WTC11 (cell line): ENCODE results near the gene SLC16A9. TPM values are rescaled to one million over a fixed set of nuclear protein-coding genes. Genes with fewer than 3 reads are reported as not detected.

Experiments used
- ATAC-seq: fragments of 200-7000 bp; cut with Tn5 transposase; 2 replicates; pipeline ENCODE4 v1.10.0; 2021; ENCODE audit warnings: mild to moderate bottlenecking, moderate library complexity
- CTCF ChIA-PET: fragments of 300-600 bp; sonication (Branson Sonifier 250); formaldehyde crosslinking; loops from one replicate; lab custom pipeline; 2021; ENCODE audit warnings: antibody characterized with exemption; lab: Charles Lee
- POLR2A ChIA-PET: fragments of 350-600 bp; sonication (Branson Sonifier 250); formaldehyde crosslinking; loops from one replicate; lab custom pipeline; 2021; ENCODE audit warnings: antibody characterized with exemption; lab: Charles Lee
- DNase-seq: peaks from one replicate; pipeline ENCODE4 v3.0.0; 2021; ENCODE audit warnings: low spot score
- H3K27ac Mint-ChIP-seq: 2 replicates; pipeline ENCODE4 v1.8.0; 2021; ENCODE audit warnings: mixed read lengths
- H3K27me3 Mint-ChIP-seq: 2 replicates; pipeline ENCODE4 v1.8.0; 2021; ENCODE audit warnings: low read depth, mild to moderate bottlenecking, moderate library complexity, mixed read lengths
- H3K36me3 Mint-ChIP-seq: 2 replicates; pipeline ENCODE4 v1.8.0; 2021; ENCODE audit warnings: mixed read lengths
- H3K4me1 Mint-ChIP-seq: 2 replicates; pipeline ENCODE4 v1.8.0; 2022; ENCODE audit warnings: mixed read lengths
- H3K4me3 Mint-ChIP-seq: 2 replicates; pipeline ENCODE4 v1.8.0; 2021; ENCODE audit warnings: mild to moderate bottlenecking, moderate library complexity, mixed read lengths
- H3K9me3 Mint-ChIP-seq: 2 replicates; pipeline ENCODE4 v1.8.0; 2021; ENCODE audit warnings: mixed read lengths
- AFF4 ChIP-seq: sonication (generic); formaldehyde crosslinking; IDR thresholded peaks from 2 replicates; pipeline ENCODE4 v1.8.1; 2023; ENCODE audit warnings: mild to moderate bottlenecking, missing genetic modification reagents, borderline replicate concordance
- ARID4B ChIP-seq: sonication (generic); formaldehyde crosslinking; IDR thresholded peaks from 2 replicates; pipeline ENCODE4 v1.8.0; 2023; ENCODE audit warnings: missing genetic modification reagents, mild to moderate bottlenecking, borderline replicate concordance
- ELF4 ChIP-seq: sonication (generic); formaldehyde crosslinking; IDR thresholded peaks from 2 replicates; pipeline ENCODE4 v1.8.1; 2022; ENCODE audit warnings: low read depth, mild to moderate bottlenecking, moderate library complexity, missing genetic modification reagents
- FOXP4 ChIP-seq: sonication (generic); formaldehyde crosslinking; IDR thresholded peaks from 2 replicates; pipeline ENCODE4 v1.8.0; 2022; ENCODE audit warnings: mild to moderate bottlenecking, missing genetic modification reagents
- GRHL2 ChIP-seq: fragments of 250-450 bp; sonication (Bioruptor Pico); IDR thresholded peaks from 2 replicates; pipeline ENCODE4 v1.8.0; 2022; ENCODE audit warnings: mild to moderate bottlenecking, moderate library complexity; ENCODE audit not compliant: insufficient replicate concordance, severe bottlenecking
- JUN ChIP-seq: sonication (generic); formaldehyde crosslinking; IDR thresholded peaks from 2 replicates; pipeline ENCODE4 v1.8.0; 2023; ENCODE audit warnings: mild to moderate bottlenecking, missing genetic modification reagents
- MYBL2 ChIP-seq: sonication (generic); formaldehyde crosslinking; IDR thresholded peaks from 2 replicates; pipeline ENCODE4 v1.8.1; 2023; ENCODE audit warnings: mild to moderate bottlenecking, moderate library complexity, missing genetic modification reagents
- NFATC4 ChIP-seq: fragments of 250-450 bp; sonication (Bioruptor Pico); IDR thresholded peaks from 2 replicates; pipeline ENCODE4 v1.9.0; 2021; ENCODE audit warnings: mild to moderate bottlenecking
- OVOL2 ChIP-seq: fragments of 250-450 bp; sonication (Bioruptor Pico); IDR thresholded peaks from 2 replicates; pipeline ENCODE4 v1.9.0; 2021; ENCODE audit warnings: mild to moderate bottlenecking, borderline replicate concordance
- RELA ChIP-seq: sonication (generic); formaldehyde crosslinking; IDR thresholded peaks from 2 replicates; pipeline ENCODE4 v1.8.1; 2022; ENCODE audit warnings: missing genetic modification reagents, mild to moderate bottlenecking, borderline replicate concordance
- TEAD1 ChIP-seq: sonication (generic); formaldehyde crosslinking; IDR thresholded peaks from 2 replicates; pipeline ENCODE4 v1.8.0; 2022; ENCODE audit warnings: mild to moderate bottlenecking, missing genetic modification reagents
- TP53 ChIP-seq: sonication (generic); formaldehyde crosslinking; IDR thresholded peaks from 2 replicates; pipeline ENCODE4 v1.8.1; 2023; ENCODE audit warnings: mild to moderate bottlenecking, missing genetic modification reagents
- ZBTB21 ChIP-seq: sonication (generic); formaldehyde crosslinking; IDR thresholded peaks from 2 replicates; pipeline ENCODE4 v1.8.1; 2023; ENCODE audit warnings: mild to moderate bottlenecking, missing genetic modification reagents, borderline replicate concordance
- ZNF423 ChIP-seq: fragments of 250-450 bp; sonication (Bioruptor Pico); IDR thresholded peaks from 2 replicates; pipeline ENCODE4 v2.1.2; 2022; ENCODE audit warnings: mild to moderate bottlenecking, moderate library complexity
- total RNA-seq: library from RNA; stranded (reverse); gene quantifications from 3 replicates; pipeline ENCODE4 v1.2.3, GENCODE V29; 2021
- TF ChIP-seq, protein P1 (sequence below): sonication (generic); formaldehyde crosslinking; IDR thresholded peaks from 2 replicates; pipeline ENCODE4 v1.8.1; 2023; ENCODE audit warnings: mild to moderate bottlenecking, moderate library complexity, missing genetic modification reagents
- TF ChIP-seq, protein P2 (sequence below): fragments of 250-450 bp; sonication (Bioruptor Pico); IDR thresholded peaks from 2 replicates; pipeline ENCODE4 v1.9.0; 2021; ENCODE audit warnings: moderate library complexity, mild to moderate bottlenecking, inconsistent platforms, borderline replicate concordance
- TF ChIP-seq, protein P3 (sequence below): sonication (generic); formaldehyde crosslinking; IDR thresholded peaks from 2 replicates; pipeline ENCODE4 v1.8.0; 2023; ENCODE audit warnings: mild to moderate bottlenecking, missing genetic modification reagents
- TF ChIP-seq, protein P4 (sequence below): fragments of 250-450 bp; sonication (Bioruptor Pico); IDR thresholded peaks from 2 replicates; pipeline ENCODE4 v2.1.2; 2022; ENCODE audit warnings: mild to moderate bottlenecking, moderate library complexity

SLC16A9 gene
- total RNA-seq, 1 experiment from 2014 or later, result 4.0 TPM

DNA sequence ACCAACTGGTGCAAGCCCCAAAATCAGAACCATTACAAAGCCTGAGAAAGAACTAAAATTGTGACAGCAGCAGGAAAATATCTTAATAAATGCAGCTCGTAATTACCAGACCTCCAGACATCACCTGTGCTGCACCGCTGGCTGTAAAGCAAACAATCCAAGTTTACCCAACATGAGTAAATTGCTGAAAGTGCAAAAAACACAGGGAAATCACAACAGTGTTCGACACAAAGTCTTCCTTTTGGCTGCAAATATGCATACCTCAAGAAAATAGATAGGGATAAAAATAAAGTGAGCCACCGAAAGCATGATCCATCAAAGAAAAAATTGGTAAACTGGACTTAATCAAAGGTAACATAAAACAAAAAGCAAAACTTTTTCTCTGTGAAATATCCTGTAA is 101.7 kb downstream of the SLC16A9 start (continued):
- TF ChIP-seq FOXP4 (CRISPR knock-in tag) (no peak), AFF4 (CRISPR knock-in tag) (no peak), RELA (CRISPR knock-in tag) (no peak), ZBTB21 (CRISPR knock-in tag) (no peak), MYBL2 (CRISPR knock-in tag) (no peak), JUN (CRISPR knock-in tag) (no peak), OVOL2 (CRISPR knock-in tag) (no peak), NFATC4 (CRISPR knock-in tag) (no peak), ZNF423 (CRISPR knock-in tag) (no peak), ELF4 (CRISPR knock-in tag) (no peak)
- TF ChIP-seq, protein P1, sequence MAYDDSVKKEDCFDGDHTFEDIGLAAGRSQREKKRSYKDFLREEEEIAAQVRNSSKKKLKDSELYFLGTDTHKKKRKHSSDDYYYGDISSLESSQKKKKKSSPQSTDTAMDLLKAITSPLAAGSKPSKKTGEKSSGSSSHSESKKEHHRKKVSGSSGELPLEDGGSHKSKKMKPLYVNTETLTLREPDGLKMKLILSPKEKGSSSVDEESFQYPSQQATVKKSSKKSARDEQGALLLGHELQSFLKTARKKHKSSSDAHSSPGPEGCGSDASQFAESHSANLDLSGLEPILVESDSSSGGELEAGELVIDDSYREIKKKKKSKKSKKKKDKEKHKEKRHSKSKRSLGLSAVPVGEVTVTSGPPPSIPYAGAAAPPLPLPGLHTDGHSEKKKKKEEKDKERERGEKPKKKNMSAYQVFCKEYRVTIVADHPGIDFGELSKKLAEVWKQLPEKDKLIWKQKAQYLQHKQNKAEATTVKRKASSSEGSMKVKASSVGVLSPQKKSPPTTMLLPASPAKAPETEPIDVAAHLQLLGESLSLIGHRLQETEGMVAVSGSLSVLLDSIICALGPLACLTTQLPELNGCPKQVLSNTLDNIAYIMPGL (CRISPR knock-in tag), result no peak
- TF ChIP-seq, protein P2, sequence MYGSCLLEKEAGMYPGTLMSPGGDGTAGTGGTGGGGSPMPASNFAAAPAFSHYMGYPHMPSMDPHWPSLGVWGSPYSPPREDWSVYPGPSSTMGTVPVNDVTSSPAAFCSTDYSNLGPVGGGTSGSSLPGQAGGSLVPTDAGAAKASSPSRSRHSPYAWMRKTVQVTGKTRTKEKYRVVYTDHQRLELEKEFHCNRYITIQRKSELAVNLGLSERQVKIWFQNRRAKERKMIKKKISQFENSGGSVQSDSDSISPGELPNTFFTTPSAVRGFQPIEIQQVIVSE (CRISPR knock-in tag), result no peak
- TF ChIP-seq, protein P3, sequence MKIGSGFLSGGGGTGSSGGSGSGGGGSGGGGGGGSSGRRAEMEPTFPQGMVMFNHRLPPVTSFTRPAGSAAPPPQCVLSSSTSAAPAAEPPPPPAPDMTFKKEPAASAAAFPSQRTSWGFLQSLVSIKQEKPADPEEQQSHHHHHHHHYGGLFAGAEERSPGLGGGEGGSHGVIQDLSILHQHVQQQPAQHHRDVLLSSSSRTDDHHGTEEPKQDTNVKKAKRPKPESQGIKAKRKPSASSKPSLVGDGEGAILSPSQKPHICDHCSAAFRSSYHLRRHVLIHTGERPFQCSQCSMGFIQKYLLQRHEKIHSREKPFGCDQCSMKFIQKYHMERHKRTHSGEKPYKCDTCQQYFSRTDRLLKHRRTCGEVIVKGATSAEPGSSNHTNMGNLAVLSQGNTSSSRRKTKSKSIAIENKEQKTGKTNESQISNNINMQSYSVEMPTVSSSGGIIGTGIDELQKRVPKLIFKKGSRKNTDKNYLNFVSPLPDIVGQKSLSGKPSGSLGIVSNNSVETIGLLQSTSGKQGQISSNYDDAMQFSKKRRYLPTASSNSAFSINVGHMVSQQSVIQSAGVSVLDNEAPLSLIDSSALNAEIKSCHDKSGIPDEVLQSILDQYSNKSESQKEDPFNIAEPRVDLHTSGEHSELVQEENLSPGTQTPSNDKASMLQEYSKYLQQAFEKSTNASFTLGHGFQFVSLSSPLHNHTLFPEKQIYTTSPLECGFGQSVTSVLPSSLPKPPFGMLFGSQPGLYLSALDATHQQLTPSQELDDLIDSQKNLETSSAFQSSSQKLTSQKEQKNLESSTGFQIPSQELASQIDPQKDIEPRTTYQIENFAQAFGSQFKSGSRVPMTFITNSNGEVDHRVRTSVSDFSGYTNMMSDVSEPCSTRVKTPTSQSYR (CRISPR knock-in tag), result no peak

- no peak overlapping the region for H3K27ac Mint-ChIP-seq
- no peaks in the 10 kb centered on the region for H3K36me3 Mint-ChIP-seq
- peaks cover 18% of the 10 kb centered on the region for H3K9me3 Mint-ChIP-seq
- H3K27me3 Mint-ChIP-seq, result no peaks in the 10 kb centered on the region
- ChIA-PET CTCF (interaction anchor here (1.5 kb wide), 1 partner anchor 16 kb away, joined by 5 read pairs; no protein-coding TSS in a partner anchor), POLR2A (no interaction called here)
- H3K4me1 Mint-ChIP-seq, result no peaks in the 10 kb centered on the region
- DNase-seq (no peak), ATAC-seq (no peak)
- no peak overlapping the region for H3K4me3 Mint-ChIP-seq
- TF ChIP-seq GRHL2 (CRISPR knock-in tag) (no peak), TEAD1 (CRISPR knock-in tag) (no peak), ARID4B (CRISPR knock-in tag) (no peak), TP53 (CRISPR knock-in tag) (no peak)
- TF ChIP-seq, protein P4, sequence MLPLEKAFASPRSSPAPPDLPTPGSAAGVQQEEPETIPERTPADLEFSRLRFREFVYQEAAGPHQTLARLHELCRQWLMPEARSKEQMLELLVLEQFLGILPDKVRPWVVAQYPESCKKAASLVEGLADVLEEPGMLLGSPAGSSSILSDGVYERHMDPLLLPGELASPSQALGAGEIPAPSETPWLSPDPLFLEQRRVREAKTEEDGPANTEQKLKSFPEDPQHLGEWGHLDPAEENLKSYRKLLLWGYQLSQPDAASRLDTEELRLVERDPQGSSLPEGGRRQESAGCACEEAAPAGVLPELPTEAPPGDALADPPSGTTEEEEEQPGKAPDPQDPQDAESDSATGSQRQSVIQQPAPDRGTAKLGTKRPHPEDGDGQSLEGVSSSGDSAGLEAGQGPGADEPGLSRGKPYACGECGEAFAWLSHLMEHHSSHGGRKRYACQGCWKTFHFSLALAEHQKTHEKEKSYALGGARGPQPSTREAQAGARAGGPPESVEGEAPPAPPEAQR (CRISPR knock-in tag), result no peak
These were observed 103.1 kb downstream of the SLC16A9 start for GRCh38 chr10:59606551-59606961.
